Loucy (cell line): ENCODE data around the gene AQP12B.
"Not testable (repeated sequence)": the region's sequence is repeated elsewhere in the genome, so short reads cannot be mapped to it uniquely, and the experiment has no call there.

Source experiments
- H2AFZ ChIP-seq: fragments of 200-600 bp; sonication (generic); 2 replicates; pipeline ENCODE4 v1.6.0; 2016; ENCODE audit warnings: antibody characterized with exemption, mild to moderate bottlenecking, low read length, moderate library complexity
- H3F3A ChIP-seq: fragments of 200-600 bp; 2 replicates; pipeline ENCODE4 v1.6.0; 2016; ENCODE audit warnings: antibody characterized with exemption, low read depth, mild to moderate bottlenecking
- H3K27me3 ChIP-seq: fragments of 200-600 bp; sonication (generic); 2 replicates; pipeline ENCODE4 v1.6.1; 2014; ENCODE audit warnings: low read length, mild to moderate bottlenecking; ENCODE audit not compliant: insufficient read depth, poor library complexity, severe bottlenecking
- H3K36me3 ChIP-seq: fragments of 200-600 bp; sonication (generic); 2 replicates; pipeline ENCODE4 v1.6.1; 2016; ENCODE audit warnings: low read length; ENCODE audit not compliant: insufficient read depth
- H3K4me1 ChIP-seq: fragments of 200-600 bp; sonication (generic); 2 replicates; pipeline ENCODE4 v1.5.1; 2014; ENCODE audit warnings: low read length, mild to moderate bottlenecking; ENCODE audit not compliant: insufficient read depth, poor library complexity, severe bottlenecking
- H3K4me2 ChIP-seq: fragments of 200-600 bp; sonication (generic); 2 replicates; pipeline ENCODE4 v1.6.0; 2014; ENCODE audit warnings: antibody characterized with exemption, low read length, low read depth, mild to moderate bottlenecking; ENCODE audit not compliant: poor library complexity, severe bottlenecking
- H3K4me3 ChIP-seq: fragments of 200-600 bp; sonication (generic); 2 replicates; pipeline ENCODE4 v1.5.1; 2014; ENCODE audit warnings: low read length, mild to moderate bottlenecking, mixed read lengths; ENCODE audit not compliant: poor library complexity, severe bottlenecking
- H3K79me2 ChIP-seq: fragments of 200-600 bp; sonication (generic); 2 replicates; pipeline ENCODE4 v1.6.1; 2014; ENCODE audit warnings: low read length; ENCODE audit not compliant: insufficient read depth
- H3K9ac ChIP-seq: fragments of 200-600 bp; sonication (generic); 2 replicates; pipeline ENCODE4 v1.6.0; 2014; ENCODE audit warnings: mild to moderate bottlenecking, low read depth, low read length, moderate library complexity; ENCODE audit not compliant: poor library complexity, severe bottlenecking
- H3K9me2 ChIP-seq: fragments of 200-600 bp; sonication (generic); replicated peaks from 2 replicates; pipeline ENCODE4 v1.6.1; 2016; ENCODE audit warnings: low read depth, low read length, mixed read lengths
- H3K9me3 ChIP-seq: fragments of 200-600 bp; sonication (generic); 2 replicates; pipeline ENCODE4 v1.6.1; 2014; ENCODE audit warnings: mild to moderate bottlenecking, antibody characterized with exemption, low read length, low read depth; ENCODE audit not compliant: insufficient read depth
- H4K20me1 ChIP-seq: fragments of 200-600 bp; sonication (generic); 2 replicates; pipeline ENCODE4 v1.6.0; 2014; ENCODE audit warnings: antibody characterized with exemption, low read length, mild to moderate bottlenecking; ENCODE audit not compliant: insufficient read depth, poor library complexity, severe bottlenecking
- EZH2phosphoT487 ChIP-seq: fragments of 200-600 bp; IDR thresholded peaks from 2 replicates; pipeline ENCODE4 v1.6.1; 2018; ENCODE audit warnings: antibody characterized with exemption, mild to moderate bottlenecking, moderate library complexity, borderline replicate concordance
- TF ChIP-seq, protein P1 (sequence below): fragments of 200-600 bp; sonication (generic); conservative IDR thresholded peaks from 2 replicates; pipeline ENCODE4 v1.5.1; 2014; ENCODE audit warnings: mild to moderate bottlenecking, antibody characterized with exemption, low read length

The AQP12B gene

DNA sequence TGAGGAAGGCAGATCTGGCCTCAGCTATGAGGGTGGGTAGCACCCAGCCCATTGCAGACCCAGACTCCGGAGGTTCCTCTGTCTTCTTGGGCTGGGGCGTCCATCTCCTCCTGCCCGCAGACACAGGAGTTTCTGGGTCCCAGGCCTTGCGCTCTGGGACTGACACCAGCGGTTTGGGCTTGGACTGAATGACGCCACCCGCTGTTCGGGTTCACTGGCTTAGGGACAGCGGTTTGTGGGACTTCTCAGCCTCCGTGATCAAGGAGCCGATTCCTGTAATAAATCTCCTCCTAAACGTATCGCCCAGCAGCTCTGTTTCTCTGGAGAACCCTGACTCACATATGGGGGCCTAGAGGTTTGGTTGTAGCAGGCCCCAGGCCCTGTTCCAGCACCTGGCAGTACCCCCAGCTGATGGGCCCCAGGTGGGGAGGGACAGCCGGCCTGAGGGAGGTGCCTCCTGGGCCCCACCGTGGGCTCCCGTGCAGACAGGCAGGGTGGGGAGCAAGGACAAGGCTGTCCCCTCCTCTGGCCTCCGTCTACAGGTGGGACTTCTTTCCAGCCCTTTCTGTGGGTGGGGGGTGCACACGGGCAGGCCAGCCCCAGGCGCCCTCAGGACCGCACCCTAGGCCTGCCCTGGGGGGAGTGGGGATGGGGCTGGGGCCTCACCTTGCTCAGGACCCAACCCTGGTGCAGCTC lies 4.5 kb upstream of the AQP12B start:
- Histone ChIP-seq H3K4me2 (no peak overlapping the region), H3K27me3 (no peaks in the 10 kb centered on the region), H2AFZ (no peak overlapping the region), H3F3A (no peaks in the 10 kb centered on the region), H4K20me1 (no peaks in the 10 kb centered on the region), H3K36me3 (no peaks in the 10 kb centered on the region), H3K79me2 (no peaks in the 10 kb centered on the region), H3K4me1 (no peaks in the 10 kb centered on the region), H3K9me2 (no peaks in the 10 kb centered on the region), H3K4me3 (no peak overlapping the region), H3K9me3 (no peaks in the 10 kb centered on the region), H3K9ac (no peak overlapping the region)
- no peak for TF ChIP-seq EZH2phosphoT487
- TF ChIP-seq, protein P1, sequence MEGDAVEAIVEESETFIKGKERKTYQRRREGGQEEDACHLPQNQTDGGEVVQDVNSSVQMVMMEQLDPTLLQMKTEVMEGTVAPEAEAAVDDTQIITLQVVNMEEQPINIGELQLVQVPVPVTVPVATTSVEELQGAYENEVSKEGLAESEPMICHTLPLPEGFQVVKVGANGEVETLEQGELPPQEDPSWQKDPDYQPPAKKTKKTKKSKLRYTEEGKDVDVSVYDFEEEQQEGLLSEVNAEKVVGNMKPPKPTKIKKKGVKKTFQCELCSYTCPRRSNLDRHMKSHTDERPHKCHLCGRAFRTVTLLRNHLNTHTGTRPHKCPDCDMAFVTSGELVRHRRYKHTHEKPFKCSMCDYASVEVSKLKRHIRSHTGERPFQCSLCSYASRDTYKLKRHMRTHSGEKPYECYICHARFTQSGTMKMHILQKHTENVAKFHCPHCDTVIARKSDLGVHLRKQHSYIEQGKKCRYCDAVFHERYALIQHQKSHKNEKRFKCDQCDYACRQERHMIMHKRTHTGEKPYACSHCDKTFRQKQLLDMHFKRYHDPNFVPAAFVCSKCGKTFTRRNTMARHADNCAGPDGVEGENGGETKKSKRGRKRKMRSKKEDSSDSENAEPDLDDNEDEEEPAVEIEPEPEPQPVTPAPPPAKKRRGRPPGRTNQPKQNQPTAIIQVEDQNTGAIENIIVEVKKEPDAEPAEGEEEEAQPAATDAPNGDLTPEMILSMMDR, result no peak

DNA sequence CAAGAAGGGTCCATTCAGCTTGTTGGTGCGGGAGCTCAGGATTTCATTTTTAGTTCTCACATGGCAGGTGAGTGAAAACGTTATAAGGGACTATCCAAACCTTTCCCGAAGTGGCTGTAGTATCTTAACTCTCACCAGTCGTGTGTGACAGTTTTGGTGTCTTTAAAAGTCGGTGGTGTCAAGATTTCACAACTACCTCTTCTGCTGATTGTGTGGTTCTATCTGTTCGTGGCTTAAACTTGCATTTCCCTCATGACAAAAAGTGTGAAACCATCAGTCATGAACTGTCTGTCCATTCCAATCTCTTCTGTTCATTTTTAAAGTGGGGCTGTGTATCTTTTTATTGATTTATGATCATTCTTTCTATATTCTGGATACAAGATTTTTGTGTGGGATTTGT lies 3.8 kb upstream of the AQP12B start:
- no peaks in the 10 kb centered on the region for H3K79me2 ChIP-seq
- no peak for TF ChIP-seq EZH2phosphoT487
- TF ChIP-seq, protein P1, result no peak
- no peak overlapping the region for H3K9ac ChIP-seq
- H3F3A ChIP-seq, result no peaks in the 10 kb centered on the region
- no peaks in the 10 kb centered on the region for H3K4me1 ChIP-seq
- H4K20me1 ChIP-seq, result no peaks in the 10 kb centered on the region
- no peaks in the 10 kb centered on the region for H3K36me3 ChIP-seq
- no peaks in the 10 kb centered on the region for H3K9me2 ChIP-seq
- no peaks in the 10 kb centered on the region for H3K27me3 ChIP-seq
- no peak overlapping the region for H3K4me3 ChIP-seq
- H2AFZ ChIP-seq, result no peak overlapping the region
- no peaks in the 10 kb centered on the region for H3K9me3 ChIP-seq
- H3K4me2 ChIP-seq, result no peak overlapping the region

DNA sequence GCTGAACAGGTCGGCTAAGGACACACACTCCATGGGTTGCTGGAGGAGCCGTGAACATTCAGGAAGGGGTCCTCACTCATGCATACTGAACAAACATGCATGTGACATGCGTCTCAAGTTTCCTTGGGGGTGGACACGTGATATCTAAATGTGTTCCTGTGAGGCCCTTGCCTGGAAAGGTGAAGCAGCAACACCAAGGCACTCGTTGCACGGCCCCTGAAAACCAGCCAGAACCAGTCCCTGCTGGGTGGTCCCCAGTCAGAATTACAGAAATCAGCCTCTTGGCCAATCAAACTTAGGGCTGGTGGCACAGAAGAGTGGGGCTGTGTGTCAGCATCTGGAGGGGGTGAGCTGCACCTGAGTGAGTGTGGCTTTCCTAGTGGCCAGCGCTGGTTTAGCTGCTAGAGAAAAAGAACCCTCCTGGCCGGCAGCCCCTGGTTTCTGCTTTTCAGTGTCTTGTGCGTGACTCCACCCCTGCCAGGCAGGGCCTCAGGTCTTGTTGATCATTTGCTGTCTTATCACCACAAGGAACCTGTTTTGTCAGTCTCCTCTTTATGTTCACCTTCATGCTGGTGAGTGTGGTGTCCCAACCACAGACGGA lies 3.2 kb upstream of the AQP12B start:
- H3K27me3 ChIP-seq, result no peaks in the 10 kb centered on the region
- H3K9ac ChIP-seq, result no peak overlapping the region
- TF ChIP-seq EZH2phosphoT487, result no peak
- TF ChIP-seq, protein P1, result no peak
- no peak overlapping the region for H3K4me3 ChIP-seq
- H3F3A ChIP-seq, result no peaks in the 10 kb centered on the region
- H2AFZ ChIP-seq, result no peak overlapping the region
- no peaks in the 10 kb centered on the region for H3K9me2 ChIP-seq
- H4K20me1 ChIP-seq, result no peaks in the 10 kb centered on the region
- H3K9me3 ChIP-seq, result no peaks in the 10 kb centered on the region
- H3K4me1 ChIP-seq, result no peaks in the 10 kb centered on the region
- no peaks in the 10 kb centered on the region for H3K36me3 ChIP-seq
- H3K4me2 ChIP-seq, result no peak overlapping the region
- H3K79me2 ChIP-seq, result no peaks in the 10 kb centered on the region

DNA sequence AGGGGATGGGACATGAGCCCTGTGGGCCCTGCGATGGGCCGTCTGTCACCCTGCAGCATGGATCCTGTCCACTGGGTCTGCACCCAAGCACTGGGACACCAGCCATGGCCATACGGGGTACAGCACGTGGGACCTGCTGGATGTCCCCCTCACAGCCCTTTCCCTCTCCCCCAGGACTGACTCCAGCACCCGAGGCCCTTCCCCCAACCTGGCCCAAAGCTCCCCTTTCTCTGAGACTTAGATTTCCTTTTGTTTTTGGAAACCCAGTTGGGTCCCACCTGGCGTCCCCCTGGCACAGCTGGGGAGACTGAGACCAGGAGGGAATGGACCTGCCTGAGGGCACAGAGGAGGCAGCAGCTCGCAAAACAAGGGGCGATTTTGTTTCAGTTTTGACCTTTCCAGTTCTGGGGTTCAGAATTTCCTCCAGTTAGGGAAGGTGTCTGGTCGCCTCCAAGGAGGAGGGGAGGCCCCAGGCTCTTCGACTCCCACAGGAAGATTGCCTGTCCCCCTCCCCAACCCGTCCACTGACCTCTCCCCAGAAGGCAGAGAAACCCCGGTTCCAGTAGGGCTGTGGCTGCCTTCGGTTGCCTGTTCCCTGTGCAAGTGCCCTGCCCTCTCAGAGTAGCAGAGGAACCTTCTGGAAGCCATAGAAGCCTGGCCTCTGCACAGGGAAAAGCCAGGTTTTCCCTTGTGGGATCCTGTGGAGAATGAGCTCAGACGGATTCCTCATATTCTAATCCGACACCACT lies 1.5 kb upstream of the AQP12B start:
- H3K9me2 ChIP-seq, H3F3A ChIP-seq, H3K27me3 ChIP-seq, H3K36me3 ChIP-seq, H3K4me1 ChIP-seq, H3K4me2 ChIP-seq, H2AFZ ChIP-seq, H3K4me3 ChIP-seq, H4K20me1 ChIP-seq, H3K9ac ChIP-seq, H3K79me2 ChIP-seq, H3K9me3 ChIP-seq: not testable (repeated sequence)

DNA sequence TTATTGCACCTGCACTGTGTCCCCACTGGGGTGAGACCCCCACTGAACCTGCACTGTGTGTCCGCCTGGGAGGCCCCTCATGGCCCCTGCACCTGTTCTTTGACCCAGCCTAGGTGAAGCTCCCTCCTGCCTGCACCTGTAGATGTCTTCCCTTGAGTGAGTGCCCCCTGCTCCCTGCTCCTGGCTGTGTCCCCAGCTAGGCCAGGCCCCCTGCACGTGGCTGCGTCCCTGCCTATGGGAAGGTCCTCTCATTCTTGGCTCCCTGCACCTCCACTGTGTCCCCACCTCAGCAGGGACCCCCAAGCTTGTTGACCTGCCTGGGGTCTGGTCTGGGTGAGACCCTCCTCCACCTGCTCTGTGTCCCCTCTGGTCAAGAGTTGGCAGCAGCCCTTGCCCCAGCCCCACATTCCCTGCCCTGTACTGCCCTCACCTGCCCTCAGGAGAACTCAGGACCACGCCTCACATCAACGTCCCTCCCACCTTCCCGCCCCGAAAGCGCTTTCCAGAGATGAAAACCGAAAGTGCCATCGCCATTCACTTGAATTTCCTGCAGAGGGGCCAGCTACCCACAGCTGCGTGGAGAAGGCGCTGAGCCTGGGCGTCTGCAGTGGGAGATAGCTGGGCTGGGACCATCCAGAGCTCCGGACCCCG lies 769 bp upstream of the AQP12B start:
- H3K4me1 ChIP-seq, H3K27me3 ChIP-seq, H2AFZ ChIP-seq, H3K9ac ChIP-seq, H4K20me1 ChIP-seq, H3K4me2 ChIP-seq, H3K79me2 ChIP-seq, H3K36me3 ChIP-seq, H3K4me3 ChIP-seq, H3F3A ChIP-seq, H3K9me3 ChIP-seq, H3K9me2 ChIP-seq: not testable (repeated sequence)
